Suprapubic skin (tissue), 4 donors: ENCODE results near the gene MDP1.

Source experiments
- EP300 ChIP-seq: sonication (generic); formaldehyde crosslinking; IDR thresholded peaks from one replicate; pipeline ENCODE4 v1.6.1; 2017; ENCODE audit warnings: antibody characterized with exemption
- POLR2AphosphoS5 ChIP-seq, 3 donors: sonication (generic); formaldehyde crosslinking; IDR thresholded peaks; one replicate each; pipeline ENCODE4 v1.6.1; 2017; ENCODE audit warnings: antibody characterized with exemption in 3 of 3

GRCh38 chr14:24179294-24179960 lies 36.4 kb downstream of the MDP1 start:
- no peak for TF ChIP-seq POLR2AphosphoS5 (IDR thresholded peaks at IDR 0.05)
- TF ChIP-seq EP300 = no peak
